Measurements from ENCODE around the gene NEO1.

NEO1 gene

GRCh38 chr15:73010154-73011152 lies 41.8 kb upstream of the NEO1 start:
- TF ChIP-seq CTCF (IDR thresholded peaks at IDR 0.05) (no peak), ZFX (IDR thresholded peaks at IDR 0.05; ENCODE audit: borderline replicate concordance) (no peak)

GRCh38 chr15:73014904-73015303 lies 37.4 kb upstream of the NEO1 start:
- H3K27ac ChIP-seq, result no peak overlapping the region
- TF ChIP-seq ZFX (IDR thresholded peaks at IDR 0.05; ENCODE audit: borderline replicate concordance) (no peak), CTCF (IDR thresholded peaks at IDR 0.05) (no peak)

More at GRCh38 chr15:73010154-73011152, 41.8 kb upstream of the NEO1 start:
- no peak overlapping the region for H3K27ac ChIP-seq

GRCh38 chr15:73015493-73015892 lies 36.8 kb upstream of the NEO1 start:
- TF ChIP-seq CTCF (IDR thresholded peaks at IDR 0.05), result no peak
- TF ChIP-seq ZFX (IDR thresholded peaks at IDR 0.05; ENCODE audit: borderline replicate concordance), result no peak
- H3K27ac ChIP-seq, result no peak overlapping the region

- no peak for TF ChIP-seq CTCF (IDR thresholded peaks at IDR 0.05)
- TF ChIP-seq ZFX (IDR thresholded peaks at IDR 0.05; ENCODE audit: borderline replicate concordance), result no peak
Observed at GRCh38 chr15:73017987-73018386, 34.3 kb upstream of the NEO1 start.

GRCh38 chr15:73019154-73019553 lies 33.1 kb upstream of the NEO1 start:
- no peak overlapping the region for H3K27ac ChIP-seq
- TF ChIP-seq ZFX (IDR thresholded peaks at IDR 0.05; ENCODE audit: borderline replicate concordance) (no peak), CTCF (IDR thresholded peaks at IDR 0.05) (no peak)

More at GRCh38 chr15:73017987-73018386, 34.3 kb upstream of the NEO1 start:
- no peak overlapping the region for H3K27ac ChIP-seq

GRCh38 chr15:73019601-73020146 lies 32.6 kb upstream of the NEO1 start:
- no peak for TF ChIP-seq ZFX (IDR thresholded peaks at IDR 0.05; ENCODE audit: borderline replicate concordance)
- no peak for TF ChIP-seq CTCF (IDR thresholded peaks at IDR 0.05)
- no peak overlapping the region for H3K27ac ChIP-seq

GRCh38 chr15:73021139-73021621 lies 31.1 kb upstream of the NEO1 start:
- no peak overlapping the region for H3K27ac ChIP-seq

More at GRCh38 chr15:73021139-73021621, 31.1 kb upstream of the NEO1 start:
- TF ChIP-seq CTCF (IDR thresholded peaks at IDR 0.05) (no peak), ZFX (IDR thresholded peaks at IDR 0.05; ENCODE audit: borderline replicate concordance) (no peak)
